A673 (cell line): ENCODE results near the gene SNX2. TPM values are rescaled to one million over a fixed set of nuclear protein-coding genes. Genes with fewer than 3 reads are reported as not detected.

Experiments used
- BruUV-seq: library from RNA; stranded (reverse); fragments of 400-500 nt; replicated peaks from 2 replicates; lab custom pipeline; 2021; lab: Mats Ljungman, UMichigan
- CTCF ChIA-PET: fragments of 300-600 bp; sonication (Branson Sonifier 250); formaldehyde crosslinking; loops from one replicate; lab custom pipeline; 2022; ENCODE audit warnings: antibody characterized with exemption; lab: Charles Lee
- POLR2A ChIA-PET: fragments of 300-600 bp; sonication (Branson Sonifier 250); formaldehyde crosslinking; loops from one replicate; lab custom pipeline; 2022; ENCODE audit warnings: antibody characterized with exemption; ENCODE audit not compliant: low non-redundant PET; lab: Charles Lee
- DNase-seq: peaks from one replicate; pipeline ENCODE4 v3.0.0-alpha.2; 2015; ENCODE audit warnings: low spot score
- H3K27ac ChIP-seq: fragments of 200-600 bp; sonication (generic); 2 replicates; pipeline ENCODE4 v1.5.1; 2016; ENCODE audit warnings: mixed run types, low read depth, mild to moderate bottlenecking, mixed read lengths, antibody characterized with exemption, low read length; ENCODE audit not compliant: poor library complexity, severe bottlenecking
- H3K27me3 ChIP-seq: fragments of 200-600 bp; sonication (generic); replicated peaks from 2 replicates; pipeline ENCODE4 v1.6.1; 2017; ENCODE audit warnings: mixed run types, low read depth, mild to moderate bottlenecking, mixed read lengths, antibody characterized with exemption, low read length; ENCODE audit not compliant: insufficient read depth, poor library complexity
- H3K36me3 ChIP-seq: fragments of 200-600 bp; sonication (generic); 2 replicates; pipeline ENCODE4 v1.6.1; 2016; ENCODE audit warnings: mixed run types, mild to moderate bottlenecking, mixed read lengths, antibody characterized with exemption, low read length; ENCODE audit not compliant: insufficient read depth, poor library complexity, severe bottlenecking
- H3K4me1 ChIP-seq: fragments of 200-600 bp; sonication (generic); 2 replicates; pipeline ENCODE4 v1.6.1; 2017; ENCODE audit warnings: mixed run types, mild to moderate bottlenecking, mixed read lengths, antibody characterized with exemption, low read length; ENCODE audit not compliant: insufficient read depth, poor library complexity, severe bottlenecking
- H3K4me3 ChIP-seq: fragments of 200-600 bp; sonication (generic); 2 replicates; pipeline ENCODE4 v1.5.1; 2016; ENCODE audit warnings: low read depth, mixed run types, mild to moderate bottlenecking, mixed read lengths, low read length; ENCODE audit not compliant: poor library complexity, severe bottlenecking
- H3K9me3 ChIP-seq: fragments of 200-600 bp; sonication (generic); 2 replicates; pipeline ENCODE4 v1.6.1; 2016; ENCODE audit warnings: mixed run types, low read depth, mild to moderate bottlenecking, mixed read lengths, antibody characterized with exemption, low read length; ENCODE audit not compliant: poor library complexity, severe bottlenecking
- CTCF ChIP-seq: fragments of 300-800, 200-600 bp; sonication (generic); conservative IDR thresholded peaks from 2 replicates; pipeline ENCODE4 v1.5.1; 2017; ENCODE audit warnings: low read depth, mild to moderate bottlenecking, antibody characterized with exemption, low read length, moderate library complexity, mixed read lengths
- EZH2 ChIP-seq: fragments of 200-600 bp; sonication (generic); IDR thresholded peaks from 2 replicates; pipeline ENCODE4 v1.6.1; 2017; ENCODE audit warnings: borderline replicate concordance, low read depth, mild to moderate bottlenecking, mixed read lengths, antibody characterized with exemption, low read length; ENCODE audit not compliant: poor library complexity, severe bottlenecking
- intact Hi-C: fragments of 100-400 bp; cut with micrococcal nuclease; formaldehyde crosslinking; loops from one replicate; pipeline ENCODE4 v1.10.0; 2022; ENCODE audit not compliant: unreplicated experiment
- total RNA-seq: library from RNA; stranded (reverse); gene quantifications from 2 replicates; pipeline ENCODE4 v1.2.3, GENCODE V29; 2021

The SNX2 gene
- total RNA-seq, 1 experiment from 2014 or later, result 64.3 TPM

- Histone ChIP-seq H3K4me3 (no peak overlapping the region), H3K27me3 (no peaks in the 10 kb centered on the region), H3K36me3 (peaks cover 4% of the 10 kb centered on the region), H3K4me1 (no peaks in the 10 kb centered on the region), H3K27ac (no peak overlapping the region), H3K9me3 (peaks cover 13% of the 10 kb centered on the region)
- intact Hi-C loops, result no loop called here
- ChIA-PET POLR2A (no interaction called here), CTCF (no interaction called here)
- no peak for DNase-seq
- no peak for TF ChIP-seq EZH2
- no peak for TF ChIP-seq CTCF
- BruUV-seq, result no TSS peak
These were observed 14.1 kb downstream of the SNX2 start for GRCh38 chr5:122788996-122789395.

GRCh38 chr5:122789461-122790171, 14.7 kb downstream of the SNX2 start:
- TF ChIP-seq EZH2, result no peak

GRCh38 chr5:122790354-122791103, 15.6 kb downstream of the SNX2 start:
- Histone ChIP-seq H3K4me3 (no peak overlapping the region), H3K36me3 (no peaks in the 10 kb centered on the region), H3K27ac (no peak overlapping the region), H3K9me3 (peaks cover 5% of the 10 kb centered on the region), H3K4me1 (no peaks in the 10 kb centered on the region), H3K27me3 (no peaks in the 10 kb centered on the region)
- no TSS peak for BruUV-seq
- no peak for TF ChIP-seq EZH2
- no peak for TF ChIP-seq CTCF
- POLR2A ChIA-PET, result no interaction called here
- CTCF ChIA-PET, result no interaction called here
- DNase-seq, result no peak
- intact Hi-C loops, result no loop called here

More at GRCh38 chr5:122789461-122790171, 14.7 kb downstream of the SNX2 start:
- ChIA-PET CTCF (no interaction called here), POLR2A (no interaction called here)
- DNase-seq, result no peak
- BruUV-seq, result no TSS peak
- H3K27me3 ChIP-seq, result no peaks in the 10 kb centered on the region
- intact Hi-C loops, result no loop called here
- H3K27ac ChIP-seq, result no peak overlapping the region
- peaks cover 13% of the 10 kb centered on the region for H3K9me3 ChIP-seq
- H3K4me3 ChIP-seq, result no peak overlapping the region
- peaks cover 4% of the 10 kb centered on the region for H3K36me3 ChIP-seq
- no peaks in the 10 kb centered on the region for H3K4me1 ChIP-seq
